Vagina (tissue), 2 donors: ENCODE measurements around the gene SPG11.

Experiments
- CTCF ChIP-seq, 3 experiments: fragments of 450-650 bp in 2 of 3; fragments of 200-600 bp in 1 of 3; sonication (generic) in 1 of 3; IDR thresholded peaks; one replicate each; pipeline ENCODE4 v1.5.1; 2017 to 2019; ENCODE audit warnings: antibody characterized with exemption in 3 of 3, mild to moderate bottlenecking in 2 of 3, moderate library complexity in 2 of 3
- POLR2A ChIP-seq, 2 donors: fragments of 450-650 bp; IDR thresholded peaks; one replicate each; pipeline ENCODE4 v1.6.1; 2017; ENCODE audit warnings: antibody characterized with exemption in 2 of 2, mild to moderate bottlenecking in 2 of 2, moderate library complexity in 2 of 2
- POLR2AphosphoS5 ChIP-seq, 2 donors: sonication (generic); formaldehyde crosslinking; IDR thresholded peaks; one replicate each; pipeline ENCODE4 v1.9.0; 2017; ENCODE audit warnings: antibody characterized with exemption in 2 of 2, mild to moderate bottlenecking in 2 of 2, low read depth in 1 of 2; ENCODE audit not compliant: insufficient read depth in 1 of 2

- no peak for TF ChIP-seq POLR2A (IDR thresholded peaks at IDR 0.05)
- no peak for TF ChIP-seq CTCF (IDR thresholded peaks at IDR 0.05)
- TF ChIP-seq POLR2AphosphoS5 (IDR thresholded peaks at IDR 0.05; ENCODE audit: insufficient read depth in 1 of 2, low read depth in 1 of 2), result no peak
Measured at GRCh38 chr15:44697014-44697413, 33.6 kb upstream of the SPG11 start.
